Activated naive CD8-positive, alpha-beta T cell treated with anti-CD3 and anti-CD28 coated beads for 36 hours (primary cell): ENCODE measurements around the gene PEAK3. TPM values are rescaled to one million over a fixed set of nuclear protein-coding genes. Genes with fewer than 3 reads are reported as not detected.

Experiments used
- DNase-seq: peaks from one replicate; pipeline ENCODE4 v3.0.0; 2021
- H3K27ac Mint-ChIP-seq: one replicate; pipeline ENCODE4 v1.8.0; 2022; ENCODE audit warnings: mild to moderate bottlenecking, moderate library complexity, mixed read lengths
- H3K27me3 Mint-ChIP-seq: one replicate; pipeline ENCODE4 v1.8.0; 2022; ENCODE audit warnings: mild to moderate bottlenecking, mixed read lengths
- H3K36me3 Mint-ChIP-seq: one replicate; pipeline ENCODE4 v1.8.0; 2021; ENCODE audit warnings: mild to moderate bottlenecking, mixed read lengths
- H3K4me1 Mint-ChIP-seq: one replicate; pipeline ENCODE4 v1.8.0; 2021; ENCODE audit warnings: mixed read lengths
- H3K4me3 Mint-ChIP-seq: one replicate; pipeline ENCODE4 v1.8.0; 2022; ENCODE audit warnings: mild to moderate bottlenecking, moderate library complexity, mixed read lengths
- H3K9me3 Mint-ChIP-seq: one replicate; pipeline ENCODE4 v1.8.0; 2022; ENCODE audit warnings: mixed read lengths
- total RNA-seq, 2 experiments: library from RNA; stranded (reverse); gene quantifications; one replicate each; pipeline ENCODE4 v1.2.3, GENCODE V29; 2021

PEAK3 gene, protein sequence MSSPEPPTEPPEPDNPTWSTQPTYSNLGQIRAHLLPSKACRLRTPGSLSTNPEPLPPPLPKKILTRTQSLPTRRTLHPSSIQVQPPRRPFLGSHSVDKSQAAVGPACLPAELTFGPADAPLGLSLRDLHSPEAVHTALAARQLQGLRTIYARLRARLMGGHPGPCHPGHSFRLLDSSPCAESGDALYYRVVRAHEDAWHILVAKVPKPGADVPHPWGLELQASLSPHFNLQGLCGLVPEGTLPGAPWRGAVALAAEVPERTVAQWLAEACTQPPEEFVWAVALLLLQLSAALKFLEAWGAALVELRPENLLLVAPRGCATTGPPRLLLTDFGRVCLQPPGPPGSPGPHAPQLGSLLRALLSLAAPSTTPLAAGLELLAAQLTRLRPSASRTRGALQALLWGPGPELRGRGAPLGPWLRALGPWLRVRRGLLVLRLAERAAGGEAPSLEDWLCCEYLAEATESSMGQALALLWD
- total RNA-seq: not detected

- Mint-ChIP-seq H3K4me3 (peak within 1 kb of the TSS; percentile 25), H3K4me1 (peaks cover 9% of the 10 kb centered on the region), H3K27me3 (no peaks in the 10 kb centered on the region), H3K36me3 (no peaks in the 10 kb centered on the region), H3K27ac (no peak within 1 kb of the TSS), H3K9me3 (no peaks in the 10 kb centered on the region)
- no peak for DNase-seq
Observed at GRCh38 chr19:2282062-2282861, at the start of gene PEAK3. TSS of gene PEAK3 (minus strand) at chr19:2282175. CDS start at chr19:2280931, 1,244 bp downstream.

GRCh38 chr19:2330632-2331284 lies 48.8 kb upstream of the PEAK3 start:
- peaks cover 37% of the 10 kb centered on the region for H3K36me3 Mint-ChIP-seq

DNA sequence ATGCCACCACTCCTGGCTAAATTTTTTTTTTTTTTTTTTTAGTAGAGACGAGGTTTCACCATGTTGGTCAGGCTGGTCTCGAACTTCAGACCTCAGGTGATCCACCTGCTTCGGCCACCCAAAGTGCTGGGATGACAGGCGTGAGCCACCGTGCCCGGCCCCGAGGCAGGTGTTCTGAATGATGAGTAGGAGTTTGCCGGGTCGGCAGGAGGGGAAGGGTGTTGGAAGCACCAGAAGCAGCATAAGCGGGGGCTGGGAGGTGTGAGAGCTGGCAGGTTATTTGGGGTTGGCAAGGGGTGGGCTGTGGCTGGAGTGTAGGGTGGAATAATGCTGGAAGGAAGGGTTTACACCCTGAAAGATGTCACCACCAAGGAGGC lies 48.3 kb upstream of the PEAK3 start:
- Mint-ChIP-seq H3K4me1 (peaks cover 59% of the 10 kb centered on the region), H3K27me3 (no peaks in the 10 kb centered on the region), H3K27ac (no peak overlapping the region)

More at GRCh38 chr19:2330632-2331284, 48.8 kb upstream of the PEAK3 start:
- Mint-ChIP-seq H3K9me3 (peaks cover 5% of the 10 kb centered on the region), H3K4me3 (peak overlapping the region; percentile 34), H3K27ac (no peak overlapping the region), H3K27me3 (no peaks in the 10 kb centered on the region), H3K4me1 (peaks cover 57% of the 10 kb centered on the region)
- DNase-seq: no peak

GRCh38 chr19:2329501-2329916 lies 47.5 kb upstream of the PEAK3 start:
- DNase-seq: no peak
- peak overlapping the region; percentile 91 for H3K4me3 Mint-ChIP-seq
- H3K27ac Mint-ChIP-seq: peak overlapping the region; percentile 83
- peaks cover 32% of the 10 kb centered on the region for H3K36me3 Mint-ChIP-seq
- peaks cover 65% of the 10 kb centered on the region for H3K4me1 Mint-ChIP-seq
- H3K9me3 Mint-ChIP-seq: no peaks in the 10 kb centered on the region
- H3K27me3 Mint-ChIP-seq: no peaks in the 10 kb centered on the region

More for the DNA sequence above, 48.3 kb upstream of the PEAK3 start:
- DNase-seq: no peak
- H3K9me3 Mint-ChIP-seq: peaks cover 2% of the 10 kb centered on the region
- H3K36me3 Mint-ChIP-seq: peaks cover 36% of the 10 kb centered on the region
- H3K4me3 Mint-ChIP-seq: peak overlapping the region; percentile 34

DNA sequence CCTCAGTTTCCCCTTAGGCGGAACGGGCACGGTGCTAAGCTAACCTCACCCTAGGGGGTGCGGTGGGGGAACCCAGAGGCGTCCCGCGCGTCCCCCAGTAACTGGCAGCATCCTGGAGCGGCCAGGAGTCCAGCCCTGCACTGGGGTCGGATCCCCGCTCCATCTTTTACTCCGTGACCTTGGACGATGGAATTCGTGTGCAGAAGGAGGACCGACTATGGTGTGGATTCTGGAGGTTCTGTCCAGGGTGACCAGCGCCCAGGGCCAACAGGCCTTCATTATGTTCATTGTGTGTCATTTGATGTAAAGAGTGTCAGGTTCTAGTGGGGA lies 47.1 kb upstream of the PEAK3 start:
- H3K4me1 Mint-ChIP-seq: peaks cover 65% of the 10 kb centered on the region
- H3K36me3 Mint-ChIP-seq: peaks cover 32% of the 10 kb centered on the region
- H3K27me3 Mint-ChIP-seq: no peaks in the 10 kb centered on the region
- H3K4me3 Mint-ChIP-seq: peak overlapping the region; percentile 91
- no peak for DNase-seq
- no peaks in the 10 kb centered on the region for H3K9me3 Mint-ChIP-seq
- peak overlapping the region; percentile 83 for H3K27ac Mint-ChIP-seq

DNA sequence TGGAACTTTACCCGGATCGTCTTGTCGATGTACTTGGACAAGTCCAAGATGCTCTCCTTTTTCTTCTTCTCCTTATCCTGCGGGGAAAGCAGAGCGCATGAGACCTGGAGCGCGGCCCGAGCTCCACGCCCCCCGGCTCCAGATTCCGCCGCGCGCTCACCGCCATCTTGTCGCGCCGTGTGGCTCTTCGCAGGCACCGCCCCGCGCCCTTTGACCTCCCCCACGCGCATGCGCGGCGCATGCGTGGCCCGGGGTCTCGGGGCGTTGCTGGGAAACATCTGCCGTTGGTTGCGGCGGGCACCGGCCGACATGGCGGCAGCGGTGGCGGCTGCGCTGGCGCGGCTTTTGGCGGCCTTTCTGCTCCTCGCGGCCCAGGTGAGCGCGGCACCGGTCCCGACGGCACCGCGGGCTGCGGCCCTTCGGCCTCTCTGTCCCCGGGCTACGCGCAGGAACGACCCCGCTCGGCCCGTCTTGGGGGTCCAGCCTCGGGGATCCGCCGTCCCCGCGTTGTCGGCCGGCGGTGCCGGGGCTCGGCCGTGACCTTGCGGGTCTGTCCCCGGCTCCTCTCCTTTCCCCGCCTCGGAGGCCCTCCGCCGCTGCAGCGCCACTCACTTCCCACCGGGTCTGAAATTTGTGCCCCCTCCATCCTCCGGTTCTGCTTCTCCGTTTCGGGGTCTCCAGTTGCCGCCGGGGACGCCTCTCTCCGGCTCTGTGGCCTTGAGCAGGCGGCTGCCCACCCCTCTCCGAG lies 46.6 kb upstream of the PEAK3 start, which contains the start of the genes LSM7 and SPPL2B:
Gene LSM7, minus strand, starts transcription at position 186 of the 748 bp plus-strand sequence. Its CDS starts 20 bp downstream, at position 166.
Gene SPPL2B, plus strand, starts transcription at position 284 of the 748 bp plus-strand sequence. Its CDS starts 26 bp downstream, at position 310.
- no peaks in the 10 kb centered on the region for H3K27me3 Mint-ChIP-seq
- H3K9me3 Mint-ChIP-seq: no peaks in the 10 kb centered on the region
- DNase-seq: peak; percentile 95
- H3K27ac Mint-ChIP-seq: peak within 1 kb of the TSS; percentile 97
- peak within 1 kb of the TSS; percentile 98 for H3K4me3 Mint-ChIP-seq
- H3K36me3 Mint-ChIP-seq: peaks cover 30% of the 10 kb centered on the region
- peaks cover 61% of the 10 kb centered on the region for H3K4me1 Mint-ChIP-seq

DNA sequence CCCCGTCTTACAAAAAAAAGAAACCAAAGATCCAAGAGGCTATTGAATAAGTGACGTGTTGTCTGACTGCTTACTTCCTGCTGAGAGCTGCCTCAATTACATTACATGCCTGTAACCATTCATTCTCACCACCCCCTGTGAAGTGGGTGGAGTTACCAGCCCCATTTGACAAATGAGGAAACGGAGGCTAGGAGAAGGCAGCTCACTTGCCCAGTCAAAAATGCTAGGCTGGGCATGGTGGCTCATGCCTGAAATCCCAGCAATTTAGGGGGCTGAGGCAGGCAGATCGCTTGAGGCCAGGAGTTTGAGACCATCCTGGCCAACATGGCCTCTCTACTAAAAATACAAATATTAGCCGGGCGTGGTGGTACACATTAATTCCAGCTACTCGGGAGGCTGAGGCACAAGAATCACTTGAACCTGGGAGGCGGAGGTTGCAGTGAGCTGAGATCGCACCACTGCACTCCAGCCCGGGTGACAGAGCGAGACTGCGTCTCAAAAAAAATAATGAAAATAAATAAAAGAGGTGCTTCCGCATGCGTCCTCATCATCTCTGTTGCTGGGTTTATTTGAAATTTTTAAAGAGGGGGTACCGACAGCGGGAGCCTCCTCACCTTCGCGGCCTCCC lies 45.9 kb upstream of the PEAK3 start:
- Mint-ChIP-seq H3K27ac (peak overlapping the region; percentile 97), H3K4me1 (peaks cover 57% of the 10 kb centered on the region), H3K4me3 (peak overlapping the region; percentile 98), H3K27me3 (no peaks in the 10 kb centered on the region), H3K9me3 (no peaks in the 10 kb centered on the region), H3K36me3 (peaks cover 30% of the 10 kb centered on the region)
- peak; percentile 76 for DNase-seq

DNA sequence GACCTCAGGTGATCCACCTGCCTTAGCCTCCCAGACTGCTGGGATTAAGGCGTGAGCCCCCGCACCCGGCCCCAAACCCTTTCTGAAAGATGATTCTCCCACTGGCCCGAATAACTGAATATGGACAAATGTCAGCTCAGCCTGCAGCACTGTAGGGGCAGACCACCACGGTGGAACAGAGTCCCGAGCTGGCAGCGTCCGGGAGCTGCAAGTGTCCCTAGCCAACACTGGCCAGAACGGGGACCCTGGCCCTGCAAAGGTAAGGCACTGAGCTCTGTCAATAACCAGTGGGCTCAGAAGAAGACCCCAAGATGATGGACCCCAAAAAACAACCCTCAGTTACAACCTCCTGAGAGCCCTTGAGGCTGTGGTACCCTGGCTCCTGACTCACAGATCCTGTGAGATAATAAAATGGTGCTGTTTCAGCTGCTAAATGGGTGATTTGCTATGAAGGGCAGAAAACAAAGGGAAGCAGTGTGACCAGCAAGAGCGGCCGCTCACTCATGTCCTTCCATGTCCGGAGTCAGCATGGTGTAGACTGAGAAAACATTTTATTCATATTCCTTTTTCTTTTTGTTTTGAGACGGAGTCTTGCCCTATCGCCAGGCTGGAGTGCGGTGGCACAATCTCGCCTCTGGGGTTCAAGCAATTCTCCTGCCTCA lies 44.9 kb upstream of the PEAK3 start:
- Mint-ChIP-seq H3K4me1 (peaks cover 49% of the 10 kb centered on the region), H3K27ac (peak overlapping the region; percentile 97), H3K9me3 (no peaks in the 10 kb centered on the region), H3K27me3 (no peaks in the 10 kb centered on the region), H3K36me3 (peaks cover 30% of the 10 kb centered on the region), H3K4me3 (peak overlapping the region; percentile 98)
- no peak for DNase-seq

GRCh38 chr19:2325281-2326046 lies 43.5 kb upstream of the PEAK3 start:
- H3K27ac Mint-ChIP-seq: peak overlapping the region; percentile 68
- no peak for DNase-seq
- H3K4me3 Mint-ChIP-seq: peak overlapping the region; percentile 58
- H3K4me1 Mint-ChIP-seq: peaks cover 37% of the 10 kb centered on the region
- peaks cover 30% of the 10 kb centered on the region for H3K36me3 Mint-ChIP-seq
- no peaks in the 10 kb centered on the region for H3K9me3 Mint-ChIP-seq
- no peaks in the 10 kb centered on the region for H3K27me3 Mint-ChIP-seq

DNA sequence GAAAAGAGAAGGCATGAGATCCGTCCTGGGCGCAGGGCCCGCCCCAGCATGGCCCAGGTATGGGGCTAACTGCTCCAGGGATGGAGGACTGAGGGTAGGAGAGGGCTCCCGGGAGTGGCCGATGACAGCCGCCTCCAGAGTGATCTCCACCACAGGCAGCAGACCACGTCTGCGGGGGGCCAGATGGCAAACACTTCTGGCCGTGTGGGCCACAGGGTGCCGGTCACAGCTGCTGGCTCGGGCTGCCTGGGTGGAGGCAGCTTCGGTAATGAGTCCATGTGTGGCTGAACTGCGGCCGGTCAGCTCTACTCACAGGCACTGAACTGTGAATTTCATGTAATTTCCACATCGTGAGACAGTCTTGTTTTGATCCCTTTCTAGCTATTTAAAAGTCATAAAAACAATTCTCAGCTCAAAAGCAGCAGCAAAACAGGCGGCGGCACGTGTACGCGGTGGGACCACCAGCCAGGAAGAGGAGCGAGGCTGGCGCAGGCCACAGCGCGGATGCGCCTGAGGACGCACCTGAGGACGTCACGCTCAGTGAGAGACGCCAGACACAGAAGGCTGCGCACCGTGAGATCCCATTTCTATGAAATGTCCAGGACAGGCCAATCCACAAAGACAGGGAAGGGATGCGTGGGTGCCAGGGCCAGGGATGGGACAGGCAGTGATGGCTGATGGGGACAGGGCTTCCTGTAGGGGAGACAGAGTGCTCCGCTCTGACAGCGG lies 42.4 kb upstream of the PEAK3 start:
- H3K9me3 Mint-ChIP-seq: no peaks in the 10 kb centered on the region
- H3K4me3 Mint-ChIP-seq: no peak overlapping the region
- H3K27ac Mint-ChIP-seq: no peak overlapping the region
- peaks cover 30% of the 10 kb centered on the region for H3K4me1 Mint-ChIP-seq
- H3K27me3 Mint-ChIP-seq: no peaks in the 10 kb centered on the region
- H3K36me3 Mint-ChIP-seq: peaks cover 28% of the 10 kb centered on the region
- no peak for DNase-seq

DNA sequence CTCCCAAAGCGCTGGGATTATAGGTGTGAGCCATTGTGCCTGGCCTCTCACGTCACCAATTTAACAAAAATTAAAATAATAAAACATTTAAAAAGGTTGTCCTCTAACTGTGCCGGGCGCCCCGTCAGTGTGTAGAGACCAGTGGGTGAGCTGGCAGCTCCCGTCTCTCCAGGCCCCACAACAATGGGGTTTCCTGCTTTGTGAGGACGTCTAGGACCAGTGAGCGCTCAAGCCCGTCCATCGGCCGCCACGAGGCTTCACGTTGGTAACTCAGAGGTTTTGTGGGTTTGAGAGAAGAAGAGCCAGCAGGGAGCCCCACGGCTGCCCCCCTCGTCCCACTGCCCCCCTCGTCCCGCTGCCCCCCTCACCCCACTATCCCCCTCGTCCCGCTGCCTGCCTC lies 41.7 kb upstream of the PEAK3 start:
- H3K36me3 Mint-ChIP-seq: peaks cover 26% of the 10 kb centered on the region
- no peaks in the 10 kb centered on the region for H3K27me3 Mint-ChIP-seq
- H3K9me3 Mint-ChIP-seq: no peaks in the 10 kb centered on the region
- H3K4me1 Mint-ChIP-seq: peaks cover 28% of the 10 kb centered on the region
- H3K4me3 Mint-ChIP-seq: no peak overlapping the region
- no peak overlapping the region for H3K27ac Mint-ChIP-seq
- DNase-seq: no peak

DNA sequence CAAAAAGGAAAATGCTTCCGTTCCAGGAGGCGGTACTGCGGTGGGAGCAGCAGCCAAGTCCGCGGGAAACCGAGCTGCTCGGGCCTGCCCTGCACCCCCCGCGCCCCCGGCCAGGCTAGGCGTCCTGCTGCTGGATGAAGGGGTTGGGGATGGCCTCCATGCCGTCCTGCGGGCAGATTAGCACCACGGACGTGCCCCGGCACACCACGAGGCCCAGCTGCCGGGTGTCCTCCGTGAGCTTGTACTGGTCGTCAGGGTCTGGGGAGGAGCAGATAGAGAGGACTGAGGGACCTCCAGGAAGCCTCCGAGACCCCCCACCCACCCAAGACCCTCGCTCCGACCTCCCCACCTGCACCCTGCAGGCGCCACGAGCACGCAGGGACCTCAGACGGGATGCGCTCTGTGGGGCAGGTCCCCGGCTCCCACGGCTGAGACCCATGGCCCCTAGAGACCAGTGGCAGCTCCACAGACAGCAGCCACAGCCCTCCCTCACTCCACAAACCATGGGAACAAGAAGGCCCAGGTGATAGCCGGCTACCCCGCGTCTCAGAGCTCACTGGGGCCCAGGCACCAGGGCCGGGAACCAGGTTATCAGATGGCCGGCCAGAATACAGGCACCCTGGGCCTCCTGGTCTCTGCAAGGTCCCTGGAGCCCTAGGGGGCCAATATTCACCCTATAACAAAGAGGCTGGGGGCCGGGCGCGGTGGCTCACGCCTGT lies 39.7 kb upstream of the PEAK3 start:
- H3K9me3 Mint-ChIP-seq: no peaks in the 10 kb centered on the region
- H3K27ac Mint-ChIP-seq: no peak overlapping the region
- no peak overlapping the region for H3K4me3 Mint-ChIP-seq

More for the DNA sequence above, 39.7 kb upstream of the PEAK3 start:
- peaks cover 18% of the 10 kb centered on the region for H3K4me1 Mint-ChIP-seq
- DNase-seq: no peak
- no peaks in the 10 kb centered on the region for H3K27me3 Mint-ChIP-seq
- H3K36me3 Mint-ChIP-seq: peaks cover 12% of the 10 kb centered on the region
